CD14-positive monocyte (primary cell): ENCODE results near the gene ADGRL3. TPM values are rescaled to one million over a fixed set of nuclear protein-coding genes. Genes with fewer than 3 reads are reported as not detected.

Source experiments
- DNase-seq, 3 donors: peaks; one replicate each; pipeline ENCODE4 v3.0.0-alpha.2; 2011 to 2022
- H2AFZ ChIP-seq: 2 replicates; pipeline ENCODE4 v1.6.0; 2012; ENCODE audit warnings: mild to moderate bottlenecking, low read depth, low read length, inconsistent platforms; ENCODE audit not compliant: insufficient read depth, poor library complexity, severe bottlenecking
- H3K27ac ChIP-seq, 2 donors: 1 replicate in 1 of 2; 2 replicates in 1 of 2; pipeline ENCODE4 v1.5.1; 2012 to 2013; ENCODE audit warnings: low read length in 2 of 2, control low read depth in 1 of 2, inconsistent platforms in 1 of 2, low read depth in 1 of 2, mild to moderate bottlenecking in 1 of 2
- H3K27me3 ChIP-seq, 2 donors: one replicate each; pipeline versions ENCODE4 v1.6.0 to v1.6.1; 2011 to 2013; ENCODE audit warnings: low read length in 2 of 2; ENCODE audit not compliant: control insufficient read depth in 2 of 2, insufficient read depth in 2 of 2
- H3K36me3 ChIP-seq, 2 donors: replicated peaks in 1 of 2; 1 replicate in 1 of 2; 2 replicates in 1 of 2; pipeline versions ENCODE4 v1.5.1 to v1.6.1; 2012 to 2013; ENCODE audit warnings: low read length in 2 of 2, control low read depth in 1 of 2, inconsistent platforms in 1 of 2, mild to moderate bottlenecking in 1 of 2; ENCODE audit not compliant: insufficient read depth in 2 of 2, control insufficient read depth in 1 of 2
- H3K4me1 ChIP-seq, 2 donors: 1 replicate in 1 of 2; 2 replicates in 1 of 2; pipeline versions ENCODE4 v1.5.1 to v1.6.1; 2012 to 2013; ENCODE audit warnings: low read length in 2 of 2, control low read depth in 1 of 2, inconsistent platforms in 1 of 2, mild to moderate bottlenecking in 1 of 2, moderate library complexity in 1 of 2; ENCODE audit not compliant: insufficient read depth in 2 of 2, control insufficient read depth in 1 of 2
- H3K4me2 ChIP-seq: replicated peaks from 2 replicates; pipeline ENCODE3; 2012; ENCODE audit warnings: low read length, moderate library complexity, mild to moderate bottlenecking; ENCODE audit not compliant: poor library complexity, severe bottlenecking; ENCODE audit errors: extremely low read depth
- H3K4me3 ChIP-seq, 3 experiments: fragments of 200-600 bp in 1 of 3; sonication (generic) in 1 of 3; replicated peaks in 1 of 3; 1 replicate in 2 of 3; 2 replicates in 1 of 3; pipeline ENCODE4 v1.5.1; 2011 to 2013; ENCODE audit warnings: low read length in 3 of 3, mild to moderate bottlenecking in 3 of 3, control low read depth in 2 of 3, low read depth in 2 of 3, inconsistent platforms in 1 of 3, moderate library complexity in 1 of 3
- H3K79me2 ChIP-seq: 2 replicates; pipeline ENCODE4 v1.6.0; 2012; ENCODE audit warnings: mild to moderate bottlenecking, control low read depth, inconsistent platforms, low read length, moderate library complexity; ENCODE audit not compliant: insufficient read depth
- H3K9ac ChIP-seq: 2 replicates; pipeline ENCODE4 v1.6.0; 2017; ENCODE audit warnings: low read length, mild to moderate bottlenecking; ENCODE audit not compliant: insufficient read depth, poor library complexity, severe bottlenecking
- H3K9me3 ChIP-seq, 2 donors: replicated peaks in 1 of 2; 1 replicate in 1 of 2; 2 replicates in 1 of 2; pipeline versions ENCODE4 v1.5.1 to v1.6.1; 2012 to 2013; ENCODE audit warnings: low read length in 2 of 2, control low read depth in 1 of 2; ENCODE audit not compliant: control insufficient read depth in 1 of 2, insufficient read depth in 1 of 2
- H4K20me1 ChIP-seq: 2 replicates; pipeline ENCODE4 v1.6.0; 2012; ENCODE audit warnings: mild to moderate bottlenecking, low read length, control low read depth, moderate library complexity; ENCODE audit not compliant: insufficient read depth
- H3K27ac Mint-ChIP-seq, 7 donors: one replicate each; pipeline ENCODE4 v1.8.0; 2020; ENCODE audit warnings: mild to moderate bottlenecking in 7 of 7, mixed read lengths in 7 of 7, moderate library complexity in 6 of 7, inconsistent platforms in 2 of 7
- H3K27me3 Mint-ChIP-seq, 3 donors: one replicate each; pipeline ENCODE4 v1.8.0; 2021 to 2022; ENCODE audit warnings: low read depth in 3 of 3, mild to moderate bottlenecking in 3 of 3, mixed read lengths in 3 of 3, moderate library complexity in 3 of 3, inconsistent platforms in 1 of 3
- H3K36me3 Mint-ChIP-seq, 2 donors: one replicate each; pipeline ENCODE4 v1.8.0; 2020; ENCODE audit warnings: mixed read lengths in 2 of 2, inconsistent platforms in 1 of 2, mild to moderate bottlenecking in 1 of 2
- H3K4me1 Mint-ChIP-seq: one replicate; pipeline ENCODE4 v1.8.0; 2020; ENCODE audit warnings: mild to moderate bottlenecking, mixed read lengths
- H3K4me3 Mint-ChIP-seq, 2 donors: one replicate each; pipeline ENCODE4 v1.8.0; 2020; ENCODE audit warnings: mild to moderate bottlenecking in 2 of 2, mixed read lengths in 2 of 2, moderate library complexity in 1 of 2
- H3K9me3 Mint-ChIP-seq, 7 donors: one replicate each; pipeline ENCODE4 v1.8.0; 2020 to 2022; ENCODE audit warnings: mixed read lengths in 7 of 7, mild to moderate bottlenecking in 6 of 7, moderate library complexity in 6 of 7, inconsistent platforms in 2 of 7
- CTCF ChIP-seq: fragments of 200-600 bp; IDR thresholded peaks from one replicate; pipeline ENCODE4 v1.8.0; 2022; ENCODE audit warnings: antibody characterized with exemption, mild to moderate bottlenecking
- WGBS: methylation state at CpG from one replicate; pipeline ENCODE4 v1.1.5; 2013; ENCODE audit warnings: missing lambda C conversion rate; ENCODE audit not compliant: insufficient coverage; 5-methylcytosine and 5-hydroxymethylcytosine counted together
- intact Hi-C, 2 donors: fragments of 100-400 bp; cut with micrococcal nuclease; formaldehyde crosslinking; loops; one replicate each; pipeline versions ENCODE4 v1.15.0 to v1.15.1; 2023
- polyA plus RNA-seq, 3 donors: library from polyadenylated mRNA; depleted of rRNA in 1 of 3; unstranded in 2 of 3; stranded (reverse) in 1 of 3; fragments of 300-500 nt in 2 of 3; fragments of >200 nt in 1 of 3; fragmentation: Illumina TruSeq in 2 of 3; gene quantifications; 1 replicate in 2 of 3; 2 replicates in 1 of 3; pipeline ENCODE4 v1.2.3, GENCODE V29; 2012 to 2021

The ADGRL3 gene
- polyA plus RNA-seq, 3 donors: not detected

GRCh38 chr4:61425315-61425714, 225.2 kb downstream of the ADGRL3 start:
- no peak overlapping the region for H3K4me2 ChIP-seq

GRCh38 chr4:61426229-61426628, 226.1 kb downstream of the ADGRL3 start:
- Mint-ChIP-seq H3K4me3 (no peak overlapping the region), H3K27me3 (peaks cover 0 to 2% (median 1%) of the 10 kb centered on the region in 3 donors), H3K4me1 (no peaks in the 10 kb centered on the region), H3K9me3 (peaks cover 5 to 33% (median 12%) of the 10 kb centered on the region in 7 donors), H3K27ac (no peak overlapping the region), H3K36me3 (no peaks in the 10 kb centered on the region)
- DNase-seq: no peak
- Histone ChIP-seq H3K4me1 (no peaks in the 10 kb centered on the region), H3K9ac (no peak overlapping the region), H3K4me3 (no peak overlapping the region), H3K79me2 (no peaks in the 10 kb centered on the region), H3K36me3 (no peaks in the 10 kb centered on the region), H3K27ac (no peak overlapping the region), H4K20me1 (no peaks in the 10 kb centered on the region), H3K9me3 (peaks cover 20 to 37% of the 10 kb centered on the region in 2 donors), H3K4me2 (no peak overlapping the region), H2AFZ (no peak overlapping the region), H3K27me3 (no peaks in the 10 kb centered on the region)
- 97% methylated on average over 5 of the region's 5 CpGs for WGBS
- TF ChIP-seq CTCF: no peak
- intact Hi-C loops: no loop called here

More at GRCh38 chr4:61425315-61425714, 225.2 kb downstream of the ADGRL3 start:
- 95% methylated on average over 3 of the region's 4 CpGs for WGBS
- Mint-ChIP-seq H3K4me1 (no peaks in the 10 kb centered on the region), H3K4me3 (no peak overlapping the region), H3K9me3 (peaks cover 5 to 33% (median 12%) of the 10 kb centered on the region in 7 donors), H3K36me3 (no peaks in the 10 kb centered on the region), H3K27ac (no peak overlapping the region), H3K27me3 (peaks cover 0 to 2% (median 0%) of the 10 kb centered on the region in 3 donors)
- no peaks in the 10 kb centered on the region for H4K20me1 ChIP-seq
- DNase-seq: no peak
- TF ChIP-seq CTCF: no peak
- H3K27ac ChIP-seq: no peak overlapping the region
- H3K4me3 ChIP-seq: no peak overlapping the region
- no peaks in the 10 kb centered on the region for H3K36me3 ChIP-seq
- no peaks in the 10 kb centered on the region for H3K27me3 ChIP-seq
- H3K9me3 ChIP-seq: peaks cover 20 to 37% of the 10 kb centered on the region in 2 donors
- H3K4me1 ChIP-seq: no peaks in the 10 kb centered on the region
- H2AFZ ChIP-seq: no peak overlapping the region
- no peaks in the 10 kb centered on the region for H3K79me2 ChIP-seq
- intact Hi-C loops: no loop called here
- no peak overlapping the region for H3K9ac ChIP-seq
